ENCODE measurements around the gene ITPR1.

GRCh38 chr3:4472766-4473165 is 20.4 kb upstream of the ITPR1 start:
- TF ChIP-seq POLR2A (IDR thresholded peaks at IDR 0.05) (no peak), CTCF (IDR thresholded peaks at IDR 0.05) (no peak)
